Liver (tissue), 9 donors: ENCODE data around the gene ASCL5. TPM values are rescaled to one million over a fixed set of nuclear protein-coding genes. Genes with fewer than 3 reads are reported as not detected.

Source experiments
- DNase-seq: peaks from one replicate; pipeline ENCODE4 v3.0.0-alpha.2; 2017; ENCODE audit warnings: low spot score
- H3K27ac ChIP-seq, 2 donors: one replicate each; pipeline ENCODE4 v1.7.0; 2013; ENCODE audit warnings: inconsistent platforms in 2 of 2, low read length in 2 of 2, control low read depth in 1 of 2, low read depth in 1 of 2, mild to moderate bottlenecking in 1 of 2
- H3K27me3 ChIP-seq, 4 donors: one replicate each; pipeline versions ENCODE4 v1.6.1 to v1.7.0; 2013; ENCODE audit warnings: low read length in 3 of 4, inconsistent platforms in 1 of 4, mild to moderate bottlenecking in 1 of 4, moderate library complexity in 1 of 4; ENCODE audit not compliant: control insufficient read depth in 4 of 4, insufficient read depth in 4 of 4
- H3K36me3 ChIP-seq, 4 donors: one replicate each; pipeline versions ENCODE4 v1.6.1 to v1.7.0; 2013; ENCODE audit warnings: low read length in 3 of 4, mild to moderate bottlenecking in 3 of 4, low read depth in 1 of 4, moderate library complexity in 1 of 4; ENCODE audit not compliant: control insufficient read depth in 4 of 4, insufficient read depth in 3 of 4
- H3K4me1 ChIP-seq, 4 donors: one replicate each; pipeline versions ENCODE4 v1.6.1 to v1.7.0; 2013; ENCODE audit warnings: low read length in 3 of 4, mild to moderate bottlenecking in 3 of 4, moderate library complexity in 1 of 4; ENCODE audit not compliant: control insufficient read depth in 4 of 4, insufficient read depth in 4 of 4
- H3K4me3 ChIP-seq, 3 donors: one replicate each; pipeline versions ENCODE4 v1.6.1 to v1.7.0; 2013; ENCODE audit warnings: low read length in 3 of 3, control low read depth in 1 of 3, low read depth in 1 of 3, mild to moderate bottlenecking in 1 of 3
- H3K9ac ChIP-seq, 2 donors: one replicate each; pipeline ENCODE4 v1.7.0; 2013; ENCODE audit warnings: low read length in 2 of 2, mild to moderate bottlenecking in 2 of 2, moderate library complexity in 2 of 2, control low read depth in 1 of 2, low read depth in 1 of 2
- H3K9me3 ChIP-seq, 4 donors: one replicate each; pipeline versions ENCODE4 v1.6.1 to v1.7.0; 2013; ENCODE audit warnings: low read length in 3 of 4; ENCODE audit not compliant: control insufficient read depth in 4 of 4
- CTCF ChIP-seq: fragments of 150-350 bp; IDR thresholded peaks from 2 replicates; pipeline ENCODE4 v1.5.1; 2017; ENCODE audit warnings: improper control_type of control experiment, low read depth, low read length; ENCODE audit not compliant: missing input control
- EGR1 ChIP-seq, 2 donors: IDR thresholded peaks; 2 replicates each; pipeline ENCODE4 v1.6.1; 2016 to 2018; ENCODE audit warnings: antibody characterized with exemption in 2 of 2, low read depth in 2 of 2
- FOXA1 ChIP-seq: IDR thresholded peaks from 2 replicates; pipeline ENCODE4 v1.6.1; 2016; ENCODE audit warnings: antibody characterized with exemption
- FOXA2 ChIP-seq: IDR thresholded peaks from 2 replicates; pipeline ENCODE4 v1.6.1; 2016; ENCODE audit warnings: antibody characterized with exemption
- GABPA ChIP-seq, 2 donors: IDR thresholded peaks in 1 of 2; conservative IDR thresholded peaks in 1 of 2; 2 replicates each; pipeline ENCODE4 v1.6.1; 2016; ENCODE audit warnings: antibody characterized with exemption in 2 of 2, mild to moderate bottlenecking in 1 of 2, moderate library complexity in 1 of 2
- HNF4G ChIP-seq: IDR thresholded peaks from 2 replicates; pipeline ENCODE4 v1.6.1; 2016; ENCODE audit warnings: antibody characterized with exemption
- JUND ChIP-seq, 2 donors: IDR thresholded peaks; 2 replicates each; pipeline ENCODE4 v1.6.1; 2016; ENCODE audit warnings: antibody characterized with exemption in 2 of 2
- NR2F2 ChIP-seq: IDR thresholded peaks from 2 replicates; pipeline ENCODE4 v1.6.1; 2016; ENCODE audit warnings: antibody characterized with exemption
- RAD21 ChIP-seq, 2 donors: IDR thresholded peaks; 2 replicates each; pipeline ENCODE4 v1.6.1; 2016; ENCODE audit warnings: antibody characterized with exemption in 2 of 2, mild to moderate bottlenecking in 2 of 2
- TAF1 ChIP-seq: conservative IDR thresholded peaks from 2 replicates; pipeline ENCODE4 v1.6.1; 2016; ENCODE audit warnings: antibody characterized with exemption, mild to moderate bottlenecking
- YY1 ChIP-seq: IDR thresholded peaks from 2 replicates; pipeline ENCODE4 v1.6.1; 2016; ENCODE audit warnings: antibody characterized with exemption, mild to moderate bottlenecking
- ZBTB33 ChIP-seq: IDR thresholded peaks from 2 replicates; pipeline ENCODE4 v1.6.1; 2016; ENCODE audit warnings: antibody characterized with exemption
- WGBS: extraction: QIAGEN DNeasy Blood & Tissue Kit; methylation state at CpG from one replicate; pipeline ENCODE4 v1.1.7; 2013; 5-methylcytosine and 5-hydroxymethylcytosine counted together
- polyA plus RNA-seq, 2 donors: library from polyadenylated mRNA; stranded (reverse) in 1 of 2; unstranded in 1 of 2; fragments of 200-250 nt in 1 of 2; fragments of >200 nt in 1 of 2; fragmentation: Nextera tagmentation in 1 of 2; extraction: Ambion mirVana in 1 of 2; gene quantifications; one replicate each; pipeline versions ENCODE4 v1.2.1 to v1.2.3, GENCODE V29; 2013 to 2015
- total RNA-seq, 2 donors: library from RNA; depleted of rRNA; stranded (reverse); fragments of >200 nt; gene quantifications; one replicate each; pipeline ENCODE4 v1.2.3, GENCODE V29; 2014
- TF ChIP-seq, protein P1 (sequence below): IDR thresholded peaks from 2 replicates; pipeline ENCODE4 v1.6.1; 2016; ENCODE audit warnings: antibody characterized with exemption
- donor health status: healthy.
- donor health status: healthy.
- donor health status: healthy.
- donor health status: healthy.
- donor health status: healthy.

ASCL5 gene
- total and polyA plus RNA-seq, 4 donors, result not detected

DNA sequence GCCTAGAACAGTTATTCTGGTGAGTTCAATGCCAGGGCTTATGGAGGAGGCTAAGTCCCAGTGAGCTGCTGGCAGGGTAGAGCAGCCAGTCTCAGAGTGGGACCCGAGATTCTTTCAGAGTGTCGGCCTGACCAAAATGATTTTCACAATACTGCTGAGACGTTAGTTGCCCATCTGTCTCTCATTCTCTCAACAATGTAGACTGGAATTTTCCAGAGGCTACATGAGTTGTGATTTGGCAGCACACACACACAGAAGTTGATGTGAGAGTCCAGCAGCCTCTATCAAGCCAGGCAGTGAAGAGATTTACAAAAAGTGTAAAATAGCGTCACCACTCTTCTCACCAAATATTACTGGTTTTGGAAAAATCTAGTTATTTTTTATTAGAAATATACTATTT is 36.4 kb downstream of the ASCL5 start (continued):
- TF ChIP-seq, protein P1, sequence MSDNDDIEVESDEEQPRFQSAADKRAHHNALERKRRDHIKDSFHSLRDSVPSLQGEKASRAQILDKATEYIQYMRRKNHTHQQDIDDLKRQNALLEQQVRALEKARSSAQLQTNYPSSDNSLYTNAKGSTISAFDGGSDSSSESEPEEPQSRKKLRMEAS, result no peak
- TF ChIP-seq ZBTB33 (no peak), TAF1 (no peak), EGR1 (IDR thresholded peaks at IDR 0.05; ENCODE audit: low read depth in 2 of 2) (no peak), CTCF (no peak), YY1 (no peak), HNF4G (no peak)

DNA sequence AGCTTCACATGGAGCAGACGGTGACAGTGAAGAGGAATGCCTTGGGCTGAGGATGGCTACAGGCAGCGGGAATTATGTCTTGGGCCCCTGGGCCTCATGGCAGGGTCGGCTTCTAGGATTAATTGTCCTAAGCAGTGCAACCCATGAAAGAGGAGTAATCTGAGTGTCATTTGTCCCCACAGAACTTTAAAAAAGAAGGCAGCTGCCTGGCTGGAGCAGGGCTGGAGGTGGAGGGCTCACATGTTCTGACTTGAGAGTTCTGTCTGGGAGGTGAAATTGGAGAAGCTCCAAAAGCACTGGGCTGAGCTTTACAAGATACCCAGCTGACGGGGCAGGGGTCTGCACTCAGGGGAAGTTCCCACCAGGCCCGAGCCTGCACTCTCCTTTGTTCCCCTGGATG is 37.4 kb downstream of the ASCL5 start:
- no peaks in the 10 kb centered on the region for H3K27me3 ChIP-seq
- no peak for DNase-seq
- no peak overlapping the region for H3K4me3 ChIP-seq
- no peaks in the 10 kb centered on the region for H3K4me1 ChIP-seq
- H3K9me3 ChIP-seq, result no peaks in the 10 kb centered on the region
- no peaks in the 10 kb centered on the region for H3K36me3 ChIP-seq
- H3K27ac ChIP-seq, result no peak overlapping the region
- 90% methylated on average over 5 of the region's 5 CpGs for WGBS
- H3K9ac ChIP-seq, result no peak overlapping the region
- no peak for TF ChIP-seq GABPA (IDR thresholded peaks at IDR 0.05 in 1 of 2, conservative IDR thresholded peaks at IDR 0.05 in 1 of 2)
- TF ChIP-seq FOXA1, result no peak
- no peak for TF ChIP-seq RAD21 (IDR thresholded peaks at IDR 0.05)
- TF ChIP-seq CTCF, result no peak
- TF ChIP-seq, protein P1, result no peak
- TF ChIP-seq HNF4G, result no peak
- no peak for TF ChIP-seq NR2F2
- TF ChIP-seq YY1, result no peak
- TF ChIP-seq FOXA2, result no peak

- Histone ChIP-seq H3K9me3 (no peaks in the 10 kb centered on the region), H3K27ac (no peak overlapping the region), H3K4me3 (no peak overlapping the region), H3K4me1 (no peaks in the 10 kb centered on the region), H3K27me3 (no peaks in the 10 kb centered on the region), H3K9ac (no peak overlapping the region), H3K36me3 (no peaks in the 10 kb centered on the region)
- TF ChIP-seq JUND (IDR thresholded peaks at IDR 0.05), result no peak
- no peak for TF ChIP-seq FOXA1
- no peak for DNase-seq
- 95% methylated on average over 19 of the region's 19 CpGs for WGBS
Measured at GRCh38 chr1:201088901-201089525, 38.0 kb downstream of the ASCL5 start.
